Small intestine (tissue), 7 donors: ENCODE results near the gene ABCA4. TPM values are rescaled to one million over a fixed set of nuclear protein-coding genes. Genes with fewer than 3 reads are reported as not detected.

Source experiments
- DNase-seq, 2 donors: peaks; one replicate each; pipeline versions ENCODE4 v3.0.0 to v3.0.0-alpha.2; 2013
- FAIRE-seq: peaks from 2 replicates; lab custom pipeline; 2012; peaks lifted over from hg19 to GRCh38; lab: Jason Lieb, UNC
- H3K27ac ChIP-seq, 3 donors: one replicate each; pipeline ENCODE4 v1.5.1; 2013; ENCODE audit warnings: low read length in 2 of 3, mild to moderate bottlenecking in 2 of 3, control low read depth in 1 of 3, inconsistent platforms in 1 of 3, low read depth in 1 of 3, moderate library complexity in 1 of 3
- H3K27me3 ChIP-seq, 3 donors: one replicate each; pipeline ENCODE4 v1.6.1; 2013; ENCODE audit warnings: low read length in 3 of 3, inconsistent platforms in 1 of 3; ENCODE audit not compliant: control insufficient read depth in 3 of 3, insufficient read depth in 3 of 3
- H3K36me3 ChIP-seq, 3 donors: one replicate each; pipeline ENCODE4 v1.6.1; 2013; ENCODE audit warnings: low read length in 3 of 3, inconsistent platforms in 1 of 3, low read depth in 1 of 3, mild to moderate bottlenecking in 1 of 3, moderate library complexity in 1 of 3; ENCODE audit not compliant: control insufficient read depth in 3 of 3, insufficient read depth in 2 of 3
- H3K4me1 ChIP-seq, 3 donors: one replicate each; pipeline ENCODE4 v1.6.1; 2013; ENCODE audit warnings: low read length in 2 of 3, inconsistent platforms in 1 of 3, low read depth in 1 of 3, mild to moderate bottlenecking in 1 of 3, moderate library complexity in 1 of 3; ENCODE audit not compliant: control insufficient read depth in 3 of 3, insufficient read depth in 2 of 3
- H3K4me3 ChIP-seq, 3 donors: one replicate each; pipeline ENCODE4 v1.5.1; 2013; ENCODE audit warnings: low read length in 3 of 3, control low read depth in 1 of 3, inconsistent platforms in 1 of 3, low read depth in 1 of 3, mild to moderate bottlenecking in 1 of 3, moderate library complexity in 1 of 3
- H3K9me3 ChIP-seq, 2 donors: one replicate each; pipeline ENCODE4 v1.6.1; 2013; ENCODE audit warnings: low read depth in 1 of 2, low read length in 1 of 2; ENCODE audit not compliant: control insufficient read depth in 2 of 2, insufficient read depth in 1 of 2
- WGBS, 3 donors: extraction: QIAGEN DNeasy Blood & Tissue Kit; methylation state at CpG; one replicate each; pipeline ENCODE4 v1.1.7; 2013; 5-methylcytosine and 5-hydroxymethylcytosine counted together
- polyA plus RNA-seq, 4 donors: library from polyadenylated mRNA; stranded (reverse) in 3 of 4; unstranded in 1 of 4; fragments of 200-250 nt in 3 of 4; fragments of 120-200 nt in 1 of 4; gene quantifications; one replicate each; pipeline versions ENCODE4 v1.2.1 to v1.2.3, GENCODE V29; 2013
- donor health status: healthy with polysubstance abuse.
- donor health status: control.
- donor health status: control.
- donor health status: Bipolar disorder and iron deficiency.
- donor health status: healthy.

ABCA4 gene
- polyA plus RNA-seq, 4 donors = 2.4 to 4.3 (median 3.8) TPM

DNA sequence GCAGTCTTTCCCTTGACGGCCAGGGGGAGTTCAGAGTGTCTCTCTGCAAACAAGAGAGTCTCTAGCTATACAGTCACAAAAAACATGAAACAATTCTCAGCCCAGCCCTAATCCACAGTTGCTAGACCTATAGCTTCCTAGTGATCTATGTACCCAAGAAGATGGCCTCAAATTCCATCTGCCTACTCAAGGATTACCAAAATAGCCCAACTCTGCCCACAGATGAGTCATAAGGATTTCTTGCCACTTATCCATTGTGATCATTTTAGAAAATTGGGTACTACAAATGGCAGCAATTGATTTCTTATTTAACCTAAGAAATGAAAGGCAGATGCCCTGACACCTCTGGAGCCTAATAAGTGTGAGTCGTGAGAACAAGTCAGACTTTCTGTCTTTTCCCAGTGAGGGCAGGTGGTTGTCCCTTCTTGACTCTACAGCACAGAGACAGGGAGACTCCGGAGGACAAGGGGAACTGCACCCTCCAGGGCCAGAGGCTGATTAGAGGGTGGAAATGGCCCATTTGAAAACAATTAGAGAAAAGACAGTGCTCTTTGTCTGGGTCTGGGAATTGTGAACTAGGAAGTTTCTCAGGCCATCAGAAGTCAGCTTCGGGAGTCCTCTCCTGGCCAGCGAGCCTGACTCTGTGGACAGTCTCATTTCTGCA is 65.4 kb downstream of the ABCA4 start:
- WGBS, 3 donors = 72 to 80% (median 78%) methylated on average over 5 of the region's 5 CpGs
- H3K27me3 ChIP-seq = peaks cover 0 to 4% (median 0%) of the 10 kb centered on the region in 3 donors
- no peak overlapping the region for H3K4me3 ChIP-seq
- DNase-seq (no peak), FAIRE-seq (no peak)
- no peaks in the 10 kb centered on the region for H3K36me3 ChIP-seq
- no peaks in the 10 kb centered on the region for H3K9me3 ChIP-seq
- no peaks in the 10 kb centered on the region for H3K4me1 ChIP-seq
- H3K27ac ChIP-seq = no peak overlapping the region

DNA sequence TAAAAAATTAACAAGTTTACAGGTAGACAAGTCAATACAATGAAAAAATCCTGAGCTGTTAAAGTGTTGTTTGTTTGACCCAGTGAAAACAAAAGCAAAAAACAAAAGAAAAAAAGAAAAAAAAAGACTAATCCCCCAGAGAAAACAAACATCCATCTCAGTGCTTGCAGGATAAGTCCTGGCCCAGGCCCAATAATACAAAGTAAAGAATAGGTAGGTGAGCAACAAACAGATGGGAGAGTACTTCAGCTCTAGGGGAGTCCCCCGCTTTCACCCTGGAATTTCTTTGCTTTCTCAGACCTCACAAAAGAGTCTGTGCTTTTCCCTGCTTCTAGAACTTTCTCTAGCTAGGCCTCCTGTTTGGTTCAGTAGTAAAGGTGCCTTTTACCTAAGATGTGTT is 70.3 kb downstream of the ABCA4 start:
- WGBS, 3 donors = 86 to 94% (median 91%) methylated on average over 1 of the region's 1 CpG

DNA sequence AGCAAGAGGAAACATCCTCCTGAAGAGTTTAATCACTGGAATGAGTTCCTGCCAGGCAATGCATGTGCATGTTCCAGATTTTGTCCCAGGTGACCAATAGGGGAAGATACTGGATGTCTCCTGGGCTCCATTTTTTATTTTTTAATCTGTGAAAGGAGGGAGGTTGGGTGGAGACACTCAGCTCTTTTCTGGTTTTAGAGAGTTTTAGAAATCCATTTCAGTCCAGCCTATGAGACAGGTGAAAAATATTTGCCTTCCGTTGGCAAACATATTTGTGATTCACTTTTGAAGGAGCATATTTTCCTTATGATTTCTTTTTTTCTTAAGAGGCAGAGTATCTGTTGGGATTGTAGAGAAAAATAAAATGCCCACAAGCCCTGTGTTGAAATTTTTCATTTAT is 70.7 kb downstream of the ABCA4 start:
- H3K9me3 ChIP-seq = no peaks in the 10 kb centered on the region
- H3K4me3 ChIP-seq = no peak overlapping the region
- H3K36me3 ChIP-seq = no peaks in the 10 kb centered on the region
- DNase-seq (no peak), FAIRE-seq (no peak)
- H3K27ac ChIP-seq = no peak overlapping the region
- no peaks in the 10 kb centered on the region for H3K4me1 ChIP-seq
- H3K27me3 ChIP-seq = no peaks in the 10 kb centered on the region
- 75 to 83% (median 82%) methylated on average over 1 of the region's 1 CpG for whole genome bisulfite sequencing, 3 donors

More for the DNA sequence above, 70.3 kb downstream of the ABCA4 start:
- DNase-seq (no peak), FAIRE-seq (no peak)
- H3K27ac ChIP-seq = no peak overlapping the region
- H3K4me1 ChIP-seq = no peaks in the 10 kb centered on the region
- no peaks in the 10 kb centered on the region for H3K9me3 ChIP-seq
- H3K4me3 ChIP-seq = no peak overlapping the region
- no peaks in the 10 kb centered on the region for H3K36me3 ChIP-seq
- H3K27me3 ChIP-seq = no peaks in the 10 kb centered on the region

DNA sequence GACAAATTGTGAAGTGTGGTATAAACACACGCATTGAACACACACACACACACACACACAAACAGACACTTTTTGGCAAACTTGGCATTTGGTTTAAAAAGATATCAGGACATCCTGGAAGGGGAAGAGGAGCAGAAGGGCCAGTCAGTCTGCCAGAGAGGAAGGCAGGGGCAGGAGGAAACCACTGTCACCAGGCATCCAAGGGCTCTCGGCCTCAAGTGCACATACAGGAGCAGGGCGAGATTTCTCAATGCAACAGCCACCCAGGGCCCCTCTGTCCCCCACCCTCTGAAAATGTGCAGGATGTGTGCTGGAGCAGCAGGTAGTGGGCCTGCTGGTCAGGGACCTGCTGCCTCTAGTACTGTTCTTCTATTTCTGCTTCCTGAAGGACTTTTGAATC is 71.2 kb downstream of the ABCA4 start:
- H3K36me3 ChIP-seq = no peaks in the 10 kb centered on the region
- 72 to 91% (median 81%) methylated on average over 3 of the region's 3 CpGs for WGBS, 3 donors
- H3K9me3 ChIP-seq = no peaks in the 10 kb centered on the region
- FAIRE-seq = no peak
- peak overlapping the region in 1 of 3 donors; percentile 12 for H3K27ac ChIP-seq
- no peak for DNase-seq
- no peaks in the 10 kb centered on the region for H3K27me3 ChIP-seq
- peaks cover 0 to under 1% (median 0%) of the 10 kb centered on the region in 3 donors for H3K4me1 ChIP-seq
- no peak overlapping the region for H3K4me3 ChIP-seq

DNA sequence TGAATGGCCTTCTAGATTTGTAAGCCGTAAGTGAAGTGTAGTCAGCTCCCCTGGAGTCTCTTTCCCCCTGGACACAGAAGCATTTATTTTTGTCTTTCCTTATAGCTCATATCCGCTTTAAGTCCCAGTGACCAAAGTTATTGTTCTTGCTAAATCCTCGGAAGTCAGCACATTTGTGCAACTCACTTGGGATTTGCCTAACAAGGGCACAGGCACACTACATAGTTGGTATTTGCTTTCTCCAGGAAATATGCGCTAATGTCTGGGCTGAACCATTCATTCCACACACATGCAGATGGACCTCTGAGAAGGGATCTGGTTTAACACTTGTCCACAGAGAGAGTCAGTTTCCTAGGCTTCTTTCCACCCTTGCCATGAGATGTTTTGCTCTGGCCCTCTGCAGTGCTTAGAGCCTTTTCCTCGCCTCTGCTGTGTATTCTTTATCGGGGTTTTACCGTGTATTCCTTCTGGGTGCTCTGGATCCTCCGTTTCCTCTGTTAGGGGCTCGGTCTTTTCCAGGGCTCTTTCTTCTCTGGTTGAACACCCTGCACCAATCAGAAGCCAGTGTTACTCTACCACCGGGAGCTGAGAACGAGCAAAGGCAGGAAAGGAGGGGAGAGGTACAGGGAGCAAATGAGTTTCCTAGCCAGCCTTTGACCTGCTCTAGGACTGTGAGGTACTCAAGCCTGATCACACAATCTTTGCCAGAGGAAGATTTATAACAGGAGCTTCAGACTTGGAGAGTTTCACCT is 72.4 kb downstream of the ABCA4 start:
- FAIRE-seq = no peak
- H3K36me3 ChIP-seq = no peaks in the 10 kb centered on the region
- peak overlapping the region in 2 of 3 donors; percentile 31 to 74 for H3K27ac ChIP-seq
- H3K4me3 ChIP-seq = no peak overlapping the region
- H3K27me3 ChIP-seq = no peaks in the 10 kb centered on the region
- no peaks in the 10 kb centered on the region for H3K9me3 ChIP-seq
- H3K4me1 ChIP-seq = peaks cover 0 to 9% (median 0%) of the 10 kb centered on the region in 3 donors
- WGBS, 3 donors = 68 to 69% (median 69%) methylated on average over 11 of the region's 11 CpGs
- peak in 1 of 2 donors; percentile 29 for DNase-seq

DNA sequence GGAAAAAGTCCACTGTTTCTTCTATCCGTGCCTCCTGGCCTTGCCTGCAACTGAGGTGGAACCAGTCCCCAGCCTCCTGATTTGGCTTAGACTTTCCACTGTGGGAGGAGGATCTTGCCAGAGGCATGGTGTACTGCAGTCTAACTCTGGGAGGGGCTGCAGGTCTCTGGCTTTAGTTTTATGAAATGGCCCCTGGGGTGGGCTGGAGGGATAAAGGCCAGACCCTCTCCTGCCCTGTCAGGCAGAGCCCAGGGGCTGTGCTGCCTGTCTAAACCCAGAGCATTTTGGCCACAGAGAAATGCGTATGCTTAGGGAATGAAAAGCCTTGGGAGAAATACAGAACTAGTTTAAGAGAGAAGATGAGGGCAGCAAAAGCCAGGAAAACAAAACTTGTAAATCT is 73.0 kb downstream of the ABCA4 start:
- no peaks in the 10 kb centered on the region for H3K36me3 ChIP-seq
- peak overlapping the region in 2 of 3 donors; percentile 21 to 61 for H3K27ac ChIP-seq
- 75 to 82% (median 79%) methylated on average over 2 of the region's 2 CpGs for WGBS, 3 donors
- FAIRE-seq = no peak
- no peaks in the 10 kb centered on the region for H3K9me3 ChIP-seq
- H3K27me3 ChIP-seq = no peaks in the 10 kb centered on the region
- no peak overlapping the region for H3K4me3 ChIP-seq
- H3K4me1 ChIP-seq = peaks cover 0 to 9% (median 0%) of the 10 kb centered on the region in 3 donors
- no peak for DNase-seq

DNA sequence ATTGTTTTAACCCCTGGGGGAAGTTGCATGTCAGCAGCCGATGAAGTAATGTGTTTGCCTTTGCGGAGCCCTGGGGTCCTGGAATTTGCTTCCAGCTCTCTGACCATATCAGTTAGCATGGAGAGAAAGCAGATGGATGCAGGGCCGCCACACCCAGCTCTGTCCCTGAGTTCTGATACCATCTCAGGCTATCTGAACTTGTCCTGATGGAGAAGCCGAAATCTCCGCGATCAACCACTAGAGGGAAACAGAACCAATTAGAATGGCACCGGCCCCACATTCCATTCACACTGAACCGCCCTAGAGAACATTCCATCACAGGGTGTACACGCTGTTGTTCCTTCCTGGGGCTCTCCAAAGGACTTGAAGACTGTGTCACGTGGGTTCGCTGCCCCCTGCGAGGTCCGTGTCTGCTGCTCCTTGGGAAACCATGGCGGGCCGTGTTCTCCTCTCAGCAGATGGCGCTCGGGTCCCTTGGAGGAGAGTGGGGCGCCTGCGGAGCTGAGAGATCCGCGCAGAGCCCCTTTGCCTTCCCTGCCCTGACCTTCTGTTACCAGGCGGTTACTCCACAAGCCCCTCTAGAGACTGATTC is 75.4 kb downstream of the ABCA4 start:
- Histone ChIP-seq H3K4me3 (no peak overlapping the region), H3K27ac (peak overlapping the region in 2 of 3 donors; percentile 32 to 69)
- FAIRE-seq = no peak

DNA sequence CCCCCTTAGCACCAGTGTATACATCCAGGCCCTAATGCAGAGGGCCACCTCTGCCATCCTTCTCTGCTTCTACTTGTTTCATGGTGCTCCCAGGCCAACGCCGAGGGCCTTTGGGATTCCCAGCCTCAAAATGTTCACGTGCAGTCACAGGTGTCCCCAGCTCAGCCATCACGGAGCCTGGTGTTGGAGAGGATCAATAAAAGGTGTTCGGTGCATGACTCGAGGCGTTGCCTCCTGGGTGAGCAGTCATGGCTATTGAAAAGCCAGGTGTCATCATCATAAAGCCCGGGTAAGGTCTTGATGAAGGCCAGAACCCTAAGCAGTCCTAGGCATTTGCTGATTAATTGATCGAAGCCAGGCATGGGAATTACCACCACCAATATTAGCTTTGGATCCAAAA is 76.1 kb downstream of the ABCA4 start:
- Histone ChIP-seq H3K4me3 (no peak overlapping the region), H3K9me3 (no peaks in the 10 kb centered on the region), H3K36me3 (no peaks in the 10 kb centered on the region), H3K4me1 (peaks cover 0 to 9% (median 0%) of the 10 kb centered on the region in 3 donors), H3K27me3 (no peaks in the 10 kb centered on the region), H3K27ac (peak overlapping the region in 2 of 3 donors; percentile 32 to 78)
- DNase-seq = no peak
- no peak for FAIRE-seq
- 71 to 85% (median 73%) methylated on average over 9 of the region's 9 CpGs for WGBS, 3 donors

More for the DNA sequence above, 75.4 kb downstream of the ABCA4 start:
- Histone ChIP-seq H3K36me3 (no peaks in the 10 kb centered on the region), H3K4me1 (peaks cover 0 to 9% (median 0%) of the 10 kb centered on the region in 3 donors), H3K9me3 (no peaks in the 10 kb centered on the region), H3K27me3 (no peaks in the 10 kb centered on the region)
- peak; percentile 81 to 86 for DNase-seq
- WGBS, 3 donors = 13 to 26% (median 19%) methylated on average over 22 of the region's 22 CpGs
